GM10266 (cell line): ENCODE data around the gene SDK1.

Source experiments
- DNase-seq: peaks from one replicate; pipeline ENCODE4 v3.0.0; 2012; ENCODE audit errors: extremely low spot score
- TF ChIP-seq, protein P1 (sequence below): IDR thresholded peaks from 2 replicates; pipeline ENCODE4 v1.5.1; 2012; ENCODE audit warnings: mild to moderate bottlenecking, low read depth; ENCODE audit not compliant: control insufficient read depth, insufficient read depth; ENCODE audit errors: missing control alignments

SDK1 gene

DNA sequence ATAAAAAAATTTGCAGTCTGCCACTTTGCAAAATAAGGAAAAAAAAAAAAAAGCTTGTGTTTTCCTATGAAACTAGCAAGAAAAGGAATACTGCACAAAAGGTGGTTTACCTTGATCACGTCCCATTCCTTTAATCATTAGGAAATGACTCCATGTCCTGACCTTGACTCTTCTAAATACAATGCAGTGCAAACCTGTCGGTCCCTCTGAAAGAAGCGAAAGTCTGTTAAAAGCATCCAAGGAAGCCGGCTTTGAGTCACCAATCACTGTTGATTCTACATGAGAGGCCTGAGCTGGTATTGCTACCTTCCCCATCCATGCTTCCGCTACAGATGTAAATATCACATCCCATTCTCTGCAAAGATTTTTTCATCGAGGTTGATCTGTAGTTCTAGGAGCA lies 652.1 kb downstream of the SDK1 start:
- no peak for DNase-seq
- TF ChIP-seq, protein P1, sequence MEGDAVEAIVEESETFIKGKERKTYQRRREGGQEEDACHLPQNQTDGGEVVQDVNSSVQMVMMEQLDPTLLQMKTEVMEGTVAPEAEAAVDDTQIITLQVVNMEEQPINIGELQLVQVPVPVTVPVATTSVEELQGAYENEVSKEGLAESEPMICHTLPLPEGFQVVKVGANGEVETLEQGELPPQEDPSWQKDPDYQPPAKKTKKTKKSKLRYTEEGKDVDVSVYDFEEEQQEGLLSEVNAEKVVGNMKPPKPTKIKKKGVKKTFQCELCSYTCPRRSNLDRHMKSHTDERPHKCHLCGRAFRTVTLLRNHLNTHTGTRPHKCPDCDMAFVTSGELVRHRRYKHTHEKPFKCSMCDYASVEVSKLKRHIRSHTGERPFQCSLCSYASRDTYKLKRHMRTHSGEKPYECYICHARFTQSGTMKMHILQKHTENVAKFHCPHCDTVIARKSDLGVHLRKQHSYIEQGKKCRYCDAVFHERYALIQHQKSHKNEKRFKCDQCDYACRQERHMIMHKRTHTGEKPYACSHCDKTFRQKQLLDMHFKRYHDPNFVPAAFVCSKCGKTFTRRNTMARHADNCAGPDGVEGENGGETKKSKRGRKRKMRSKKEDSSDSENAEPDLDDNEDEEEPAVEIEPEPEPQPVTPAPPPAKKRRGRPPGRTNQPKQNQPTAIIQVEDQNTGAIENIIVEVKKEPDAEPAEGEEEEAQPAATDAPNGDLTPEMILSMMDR = no peak

DNA sequence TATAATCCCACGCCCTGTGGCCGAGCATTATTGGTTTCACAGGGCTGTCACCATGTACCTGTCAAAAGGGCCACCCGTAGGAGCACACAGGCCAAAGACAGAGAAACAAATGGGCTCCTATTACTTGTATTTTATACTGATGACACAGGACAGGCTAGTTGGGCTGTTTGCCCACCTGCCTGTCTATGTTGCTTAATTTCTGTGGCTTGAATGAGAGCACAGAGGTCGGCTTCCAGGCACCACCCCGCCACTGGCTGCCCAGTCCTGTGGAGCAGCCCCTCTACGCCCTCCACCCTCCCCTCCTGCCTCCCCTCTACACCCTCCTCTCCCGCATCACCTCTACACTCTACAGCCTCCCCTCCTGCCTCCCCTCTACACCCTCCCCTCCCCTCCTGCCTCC lies 652.9 kb downstream of the SDK1 start:
- DNase-seq = no peak
- TF ChIP-seq, protein P1 = no peak

DNA sequence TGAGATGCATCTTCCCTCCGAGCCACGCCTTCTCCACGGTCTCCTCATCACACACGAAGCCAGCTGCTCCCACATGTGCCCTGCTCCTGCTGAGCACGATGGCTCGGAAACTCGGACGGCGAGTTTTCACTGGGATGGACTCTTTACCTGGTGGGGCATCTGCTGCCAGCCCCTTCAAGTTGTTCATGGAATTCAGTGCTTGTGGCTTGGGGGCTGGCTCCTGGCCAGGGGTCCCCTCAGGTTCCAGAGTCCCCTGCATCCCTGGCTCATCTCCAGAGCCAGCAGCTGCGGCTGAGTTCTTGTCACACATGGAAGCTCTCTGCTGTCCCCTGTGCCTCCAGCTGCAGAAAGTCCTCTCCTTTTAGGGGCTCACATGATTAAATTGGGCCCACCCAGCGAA lies 654.0 kb downstream of the SDK1 start:
- TF ChIP-seq, protein P1 = no peak

DNA sequence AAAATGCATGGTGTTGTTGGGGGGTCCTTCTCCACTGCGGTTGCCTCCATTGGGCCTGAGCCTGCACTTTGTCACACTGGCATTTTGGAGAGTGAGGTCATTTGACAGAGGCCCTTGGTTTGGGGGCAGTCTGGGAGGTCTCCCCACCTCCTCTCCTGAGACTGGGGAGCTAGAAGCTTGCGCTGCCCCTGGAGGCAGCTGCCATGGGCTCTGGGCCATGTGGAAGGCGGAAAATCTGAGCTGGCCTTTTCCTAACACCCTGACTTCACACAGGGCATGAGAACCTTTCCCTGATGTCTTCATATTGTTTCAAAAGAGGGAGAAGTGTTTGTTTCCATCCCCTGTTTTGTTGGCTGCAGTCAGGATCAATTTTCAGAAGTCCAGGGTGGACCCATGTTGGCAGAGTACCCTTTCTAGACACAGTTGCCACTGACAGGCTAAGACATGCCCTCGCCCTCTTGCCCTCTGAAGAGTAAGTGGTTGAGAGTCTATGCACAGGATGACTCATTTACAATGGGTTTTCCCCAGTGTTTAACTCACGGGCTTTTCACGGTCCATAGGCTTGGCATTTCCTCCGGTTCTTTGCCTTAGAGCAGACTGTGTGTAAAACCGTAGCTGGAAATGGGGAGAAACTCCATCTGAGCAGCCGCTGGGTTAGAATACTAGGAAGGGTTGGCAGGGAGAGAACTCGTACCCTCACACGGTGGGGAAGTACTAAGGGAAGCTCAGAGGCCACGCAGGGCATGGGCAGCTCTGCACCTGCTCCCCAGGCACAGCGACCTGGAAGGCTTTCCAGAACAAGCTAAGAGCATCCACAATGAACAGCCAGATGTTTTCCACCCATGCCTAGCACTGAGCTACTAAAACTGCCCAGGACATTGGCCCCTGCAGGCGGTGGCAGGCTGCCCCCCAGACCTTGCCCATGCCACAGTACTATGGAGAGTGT lies 655.0 kb downstream of the SDK1 start:
- TF ChIP-seq, protein P1 = no peak
- no peak for DNase-seq

More for the DNA sequence above, 654.0 kb downstream of the SDK1 start:
- DNase-seq = no peak

DNA sequence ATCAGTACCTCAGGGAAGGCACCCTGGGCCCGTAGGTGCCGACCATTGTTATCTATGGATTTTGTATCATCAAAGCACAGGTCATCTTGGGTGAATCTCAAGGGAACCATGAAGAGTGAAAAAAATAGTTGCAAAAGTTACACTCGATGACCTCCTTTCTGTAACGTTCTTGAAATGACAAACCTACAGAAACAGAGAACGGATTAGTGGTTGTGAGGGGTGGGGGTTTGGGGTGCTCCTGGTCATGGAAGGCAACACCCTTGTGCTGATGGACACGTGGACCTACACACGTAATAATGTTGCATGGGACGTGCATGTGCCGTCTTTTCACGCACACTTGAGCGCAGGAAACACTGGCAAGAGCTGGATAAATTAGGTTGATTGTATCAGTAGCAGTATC lies 655.9 kb downstream of the SDK1 start:
- no peak for DNase-seq
- TF ChIP-seq, protein P1 = no peak

DNA sequence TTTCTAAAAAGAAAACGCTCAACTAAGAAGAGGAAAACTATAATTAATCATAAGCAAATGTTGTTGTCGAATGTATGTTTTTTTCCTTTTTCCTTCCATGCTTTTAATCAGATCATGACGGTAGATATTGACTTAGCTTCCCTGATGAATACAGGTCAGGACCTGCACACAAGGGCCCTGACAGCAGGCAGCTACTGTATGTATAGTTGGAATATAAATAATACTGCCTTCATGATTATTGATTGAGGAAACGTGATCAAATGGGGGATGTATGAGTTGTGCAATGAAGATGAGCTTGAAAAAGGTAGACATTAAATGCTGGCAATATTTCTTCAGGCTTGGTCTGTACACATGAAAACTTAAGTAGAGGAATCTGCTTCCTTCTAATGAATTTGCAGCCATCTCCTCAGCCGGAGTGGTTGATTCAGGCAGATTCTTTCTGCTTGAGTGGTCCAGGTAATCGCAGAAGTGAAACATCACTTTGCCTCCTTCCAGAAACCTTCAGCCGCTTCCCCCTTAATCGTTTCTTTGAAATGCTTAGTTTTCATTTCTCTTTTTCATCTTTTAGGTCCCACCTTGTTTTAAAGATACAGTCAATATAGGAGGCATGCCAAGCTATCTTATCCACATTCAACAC lies 656.5 kb downstream of the SDK1 start:
- TF ChIP-seq, protein P1 = no peak
- DNase-seq = no peak

DNA sequence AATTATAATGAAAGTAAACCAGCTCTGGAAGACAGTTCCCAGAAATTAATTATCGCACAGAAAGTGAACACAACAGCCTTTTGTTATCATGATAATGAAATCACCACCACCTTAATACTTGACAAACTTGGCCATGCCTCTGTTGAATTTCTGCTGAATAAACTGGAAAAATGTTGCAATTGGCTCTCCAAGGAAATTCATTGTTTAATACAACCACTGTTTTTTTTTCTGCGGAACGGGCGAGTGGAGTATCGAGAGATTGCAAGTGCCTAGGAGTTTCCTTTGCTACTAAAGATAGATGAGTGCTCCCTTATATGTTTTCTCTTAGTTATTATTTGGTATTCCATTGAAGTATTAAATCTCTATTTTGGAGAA lies 657.0 kb downstream of the SDK1 start:
- TF ChIP-seq, protein P1 = no peak
- no peak for DNase-seq
